Testis (tissue), 2 donors: Measurements from ENCODE around the gene RCOR2.

Experiments used
- CTCF ChIP-seq, 3 experiments: fragments of 450-650 bp in 2 of 3; fragments of 200-600 bp in 1 of 3; sonication (generic) in 1 of 3; IDR thresholded peaks; one replicate each; pipeline ENCODE4 v1.5.1; 2016 to 2019; ENCODE audit warnings: antibody characterized with exemption in 3 of 3, mild to moderate bottlenecking in 2 of 3, moderate library complexity in 1 of 3
- POLR2A ChIP-seq: fragments of 450-650 bp; IDR thresholded peaks from one replicate; pipeline ENCODE4 v1.6.1; 2017; ENCODE audit warnings: antibody characterized with exemption, mild to moderate bottlenecking, moderate library complexity

- no peak for TF ChIP-seq CTCF (IDR thresholded peaks at IDR 0.05)
- no peak for TF ChIP-seq POLR2A
Observed at GRCh38 chr11:63874511-63874910, 42.5 kb downstream of the RCOR2 start.
